GM19035 (cell line): ENCODE results near the gene GRID2.

Source experiments
- ATAC-seq: cut with Tn5 transposase; IDR thresholded peaks from one replicate; pipeline ENCODE4 v1.9.1; 2021; ENCODE audit not compliant: unreplicated experiment

GRID2 gene

GRCh38 chr4:92520563-92520962, 216.8 kb downstream of the GRID2 start:
- no peak for ATAC-seq

GRCh38 chr4:92521941-92522340, 218.2 kb downstream of the GRID2 start:
- no peak for ATAC-seq

GRCh38 chr4:92522356-92522755, 218.6 kb downstream of the GRID2 start:
- no peak for ATAC-seq

- ATAC-seq: no peak
These were observed 220.4 kb downstream of the GRID2 start for GRCh38 chr4:92524131-92524530.

GRCh38 chr4:92528541-92528940, 224.8 kb downstream of the GRID2 start:
- no peak for ATAC-seq

- no peak for ATAC-seq
These were observed 225.7 kb downstream of the GRID2 start for GRCh38 chr4:92529510-92529909.

GRCh38 chr4:92535599-92535998, 231.8 kb downstream of the GRID2 start:
- no peak for ATAC-seq

GRCh38 chr4:92551616-92552015, 247.8 kb downstream of the GRID2 start:
- no peak for ATAC-seq

- ATAC-seq: no peak
These were observed 262.5 kb downstream of the GRID2 start for GRCh38 chr4:92566269-92566668.

GRCh38 chr4:92580816-92581215, 277.1 kb downstream of the GRID2 start:
- ATAC-seq: no peak

GRCh38 chr4:92599044-92599443, 295.3 kb downstream of the GRID2 start:
- ATAC-seq: no peak

GRCh38 chr4:92600638-92601037, 296.9 kb downstream of the GRID2 start:
- ATAC-seq: no peak

- no peak for ATAC-seq
These were observed 302.5 kb downstream of the GRID2 start for GRCh38 chr4:92606227-92606626.

GRCh38 chr4:92615049-92615448, 311.3 kb downstream of the GRID2 start:
- no peak for ATAC-seq

- ATAC-seq: no peak
These were observed 315.2 kb downstream of the GRID2 start for GRCh38 chr4:92618968-92619367.

GRCh38 chr4:92629302-92629701, 325.5 kb downstream of the GRID2 start:
- no peak for ATAC-seq

- no peak for ATAC-seq
These were observed 331.1 kb downstream of the GRID2 start for GRCh38 chr4:92634882-92635281.

- no peak for ATAC-seq
These were observed 332.5 kb downstream of the GRID2 start for GRCh38 chr4:92636038-92636806.

GRCh38 chr4:92641409-92641808, 337.6 kb downstream of the GRID2 start:
- no peak for ATAC-seq

- ATAC-seq: no peak
These were observed 343.1 kb downstream of the GRID2 start for GRCh38 chr4:92646826-92647225.

- no peak for ATAC-seq
These were observed 347.8 kb downstream of the GRID2 start for GRCh38 chr4:92651536-92651935.

GRCh38 chr4:92654084-92654483, 350.3 kb downstream of the GRID2 start:
- no peak for ATAC-seq

GRCh38 chr4:92657695-92658094, 353.9 kb downstream of the GRID2 start:
- ATAC-seq: no peak
